ENCODE results near the gene POLA1. TPM values are rescaled to one million over a fixed set of nuclear protein-coding genes. Genes with fewer than 3 reads are reported as not detected.

POLA1 gene
- total RNA-seq, 4 donors from 2014 or later: 8.5 to 18.9 (median 8.8) TPM

GRCh38 chrX:25022499-25023325 is 329.0 kb downstream of the POLA1 start:
- intact Hi-C loops (cut with DNase I): loop anchor here (10.0 kb wide), 1 partner anchor 178 kb away; no protein-coding TSS in a partner anchor
- Histone ChIP-seq H3K27ac (no peak overlapping the region), H3K36me3 (no peaks in the 10 kb centered on the region), H3K27me3 (peaks cover 33% of the 10 kb centered on the region), H3K9me3 (no peaks in the 10 kb centered on the region), H3K4me1 (peaks cover 4 to 13% of the 10 kb centered on the region in 2 donors), H3K4me3 (replicated peaks in 1 of 3) (no peak overlapping the region)
- TF ChIP-seq CTCF (IDR thresholded peaks at IDR 0.05) (no peak), POLR2A (IDR thresholded peaks at IDR 0.05) (no peak)
- 4 to 9% methylated on average over 16 to 18 of the region's 59 CpGs for WGBS, 2 donors
- DNase-seq: no peak

GRCh38 chrX:25023908-25024307 is 330.2 kb downstream of the POLA1 start:
- Histone ChIP-seq H3K9me3 (no peaks in the 10 kb centered on the region), H3K4me1 (peaks cover 4 to 10% of the 10 kb centered on the region in 2 donors), H3K27ac (no peak overlapping the region), H3K27me3 (peaks cover 33% of the 10 kb centered on the region), H3K4me3 (replicated peaks in 1 of 3) (no peak overlapping the region), H3K36me3 (no peaks in the 10 kb centered on the region)
- no peak for DNase-seq
- 16 to 21% methylated on average over 1 of the region's 1 CpG for WGBS, 2 donors
- intact Hi-C loops (cut with DNase I): loop anchor here (10.0 kb wide), 1 partner anchor 179 kb away; no protein-coding TSS in a partner anchor
- TF ChIP-seq POLR2A (IDR thresholded peaks at IDR 0.05) (no peak), CTCF (IDR thresholded peaks at IDR 0.05) (no peak)

- no peak for DNase-seq
- no peak overlapping the region for H3K27ac ChIP-seq
- peaks cover 2 to 6% of the 10 kb centered on the region in 2 donors for H3K4me1 ChIP-seq
- H3K36me3 ChIP-seq: no peaks in the 10 kb centered on the region
- no peak for TF ChIP-seq POLR2A (IDR thresholded peaks at IDR 0.05)
- no peak for TF ChIP-seq CTCF (IDR thresholded peaks at IDR 0.05)
- no peaks in the 10 kb centered on the region for H3K9me3 ChIP-seq
- H3K27me3 ChIP-seq: peaks cover 20% of the 10 kb centered on the region
- no peak overlapping the region for H3K4me3 ChIP-seq (replicated peaks in 1 of 3)
- intact Hi-C loops (cut with DNase I): loop anchor here (10.0 kb wide), 1 partner anchor 181 kb away; no protein-coding TSS in a partner anchor
- WGBS, 2 donors: 66 to 77% methylated on average over 2 of the region's 2 CpGs
These were observed 331.9 kb downstream of the POLA1 start for GRCh38 chrX:25025615-25026014.

GRCh38 chrX:25026576-25026975 is 332.9 kb downstream of the POLA1 start:
- Histone ChIP-seq H3K27me3 (peaks cover 17% of the 10 kb centered on the region), H3K9me3 (no peaks in the 10 kb centered on the region), H3K36me3 (no peaks in the 10 kb centered on the region), H3K4me3 (replicated peaks in 1 of 3) (no peak overlapping the region), H3K4me1 (no peaks in the 10 kb centered on the region), H3K27ac (no peak overlapping the region)
- 51 to 52% methylated on average over 6 of the region's 6 CpGs for WGBS, 2 donors
- intact Hi-C loops (cut with DNase I): loop anchor here (10.0 kb wide), 1 partner anchor 182 kb away; no protein-coding TSS in a partner anchor
- TF ChIP-seq POLR2A (IDR thresholded peaks at IDR 0.05): no peak
- no peak for TF ChIP-seq CTCF (IDR thresholded peaks at IDR 0.05)
- no peak for DNase-seq

DNA sequence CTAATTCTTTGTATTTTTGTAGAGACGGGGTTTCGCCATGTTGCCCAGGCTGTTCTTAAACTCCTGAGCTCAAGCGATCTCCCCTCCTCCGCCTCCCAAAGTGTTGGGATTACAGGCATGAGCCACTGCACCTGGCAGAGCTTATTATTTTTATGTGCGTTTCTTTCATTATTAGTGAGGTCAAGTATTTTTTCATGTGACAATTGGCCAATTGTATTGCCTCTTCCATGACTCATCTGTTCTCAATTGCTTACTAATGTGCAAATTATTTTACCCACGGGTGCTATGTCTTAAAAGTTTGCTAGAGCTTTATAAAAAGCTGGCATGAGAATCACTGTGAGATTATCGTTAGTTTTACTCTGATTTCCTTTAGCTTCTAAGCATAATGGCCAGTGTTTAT is 335.0 kb downstream of the POLA1 start:
- WGBS, 2 donors: 76 to 83% methylated on average over 7 of the region's 7 CpGs
- Histone ChIP-seq H3K27me3 (peaks cover 8% of the 10 kb centered on the region), H3K4me1 (no peaks in the 10 kb centered on the region), H3K36me3 (no peaks in the 10 kb centered on the region), H3K9me3 (no peaks in the 10 kb centered on the region), H3K27ac (no peak overlapping the region), H3K4me3 (replicated peaks in 1 of 3) (no peak overlapping the region)
- intact Hi-C loops (cut with DNase I): loop anchor here (10.0 kb wide), 1 partner anchor 184 kb away; no protein-coding TSS in a partner anchor
- TF ChIP-seq CTCF (IDR thresholded peaks at IDR 0.05) (no peak), POLR2A (IDR thresholded peaks at IDR 0.05) (no peak)
- DNase-seq: no peak

Measured in thyroid gland (tissue), 4 donors.